Gastroesophageal sphincter (tissue), 3 donors: ENCODE data around the gene EMP2.

Source experiments
- POLR2A ChIP-seq, 2 donors: fragments of 450-650 bp; IDR thresholded peaks; one replicate each; pipeline ENCODE4 v1.6.1; 2017; ENCODE audit warnings: antibody characterized with exemption in 2 of 2, mild to moderate bottlenecking in 2 of 2, moderate library complexity in 1 of 2
- TF ChIP-seq, protein P1 (sequence below), 4 experiments: fragments of 200-600 bp in 2 of 4; fragments of 450-650 bp in 2 of 4; sonication (generic) in 1 of 4; IDR thresholded peaks; one replicate each; pipeline ENCODE4 v1.5.1; 2017 to 2019; ENCODE audit warnings: antibody characterized with exemption in 4 of 4, mild to moderate bottlenecking in 2 of 4, moderate library complexity in 2 of 4

- TF ChIP-seq, protein P1, sequence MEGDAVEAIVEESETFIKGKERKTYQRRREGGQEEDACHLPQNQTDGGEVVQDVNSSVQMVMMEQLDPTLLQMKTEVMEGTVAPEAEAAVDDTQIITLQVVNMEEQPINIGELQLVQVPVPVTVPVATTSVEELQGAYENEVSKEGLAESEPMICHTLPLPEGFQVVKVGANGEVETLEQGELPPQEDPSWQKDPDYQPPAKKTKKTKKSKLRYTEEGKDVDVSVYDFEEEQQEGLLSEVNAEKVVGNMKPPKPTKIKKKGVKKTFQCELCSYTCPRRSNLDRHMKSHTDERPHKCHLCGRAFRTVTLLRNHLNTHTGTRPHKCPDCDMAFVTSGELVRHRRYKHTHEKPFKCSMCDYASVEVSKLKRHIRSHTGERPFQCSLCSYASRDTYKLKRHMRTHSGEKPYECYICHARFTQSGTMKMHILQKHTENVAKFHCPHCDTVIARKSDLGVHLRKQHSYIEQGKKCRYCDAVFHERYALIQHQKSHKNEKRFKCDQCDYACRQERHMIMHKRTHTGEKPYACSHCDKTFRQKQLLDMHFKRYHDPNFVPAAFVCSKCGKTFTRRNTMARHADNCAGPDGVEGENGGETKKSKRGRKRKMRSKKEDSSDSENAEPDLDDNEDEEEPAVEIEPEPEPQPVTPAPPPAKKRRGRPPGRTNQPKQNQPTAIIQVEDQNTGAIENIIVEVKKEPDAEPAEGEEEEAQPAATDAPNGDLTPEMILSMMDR (IDR thresholded peaks at IDR 0.05), result no peak
- no peak for TF ChIP-seq POLR2A (IDR thresholded peaks at IDR 0.05)
Measured at GRCh38 chr16:10535461-10535860, 44.9 kb downstream of the EMP2 start.
